Measurements from ENCODE around the gene POLD4. TPM values are rescaled to one million over a fixed set of nuclear protein-coding genes. Genes with fewer than 3 reads are reported as not detected.

The POLD4 gene
- total RNA-seq, 2 experiments from 2014 or later: 153 to 171 TPM

DNA sequence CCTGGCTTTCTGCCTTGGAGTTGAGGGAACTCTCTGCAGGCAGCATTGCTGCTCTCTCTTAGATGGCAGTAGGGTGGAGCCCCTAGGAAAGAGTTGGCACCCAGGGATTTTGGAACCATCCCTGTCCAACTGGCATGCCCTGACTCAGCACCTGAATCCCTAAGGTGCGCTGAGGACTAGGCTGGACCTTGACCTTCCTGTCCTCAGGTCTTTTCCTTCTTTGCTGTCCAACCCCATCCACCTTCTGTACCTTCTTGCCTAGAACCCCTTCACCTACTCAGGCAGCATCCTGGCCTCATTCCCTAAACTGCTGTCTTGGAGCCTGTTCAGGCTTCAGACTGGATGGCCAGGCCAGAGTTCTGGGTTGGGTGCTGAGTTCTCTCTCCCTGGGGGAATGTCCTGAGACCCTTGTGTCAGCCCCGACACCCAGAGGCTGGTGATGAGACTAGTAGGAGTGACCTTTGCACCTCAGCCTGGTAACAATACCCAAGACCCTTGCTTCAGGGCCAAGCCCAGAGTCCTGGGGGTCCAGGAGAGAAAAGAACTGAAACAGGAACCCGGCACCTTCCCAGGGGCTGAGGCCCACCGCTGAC is 2.5 kb upstream of the POLD4 start:
- H2AFZ ChIP-seq (ENCODE audit: low read length): no peak overlapping the region
- H3K36me3 ChIP-seq (ENCODE audit: insufficient read depth, low read length): peaks cover 8% of the 10 kb centered on the region; the same call in 1 of the 2 replicates
- intact Hi-C loops (cut with micrococcal nuclease; ENCODE audit: unreplicated experiment): loop anchor here (10.0 kb wide), 1 partner anchor 229 kb away; the partner anchor contains the start of gene GSTP1
- peak overlapping the region; percentile 70 for H3K4me3 ChIP-seq (ENCODE audit: low read depth, low read length, poor library complexity, severe bottlenecking)
- no TSS peak for BruUV-seq (replicated peaks)
- TF ChIP-seq CTCF (conservative IDR thresholded peaks at IDR 0.05; ENCODE audit: low read length) (no peak), EZH2phosphoT487 (IDR thresholded peaks at IDR 0.05; ENCODE audit: borderline replicate concordance, low read depth, low read length) (no peak)
- H3K9me2 ChIP-seq (ENCODE audit: insufficient read depth, low read length): no peaks in the 10 kb centered on the region
- no peak for DNase-seq (ENCODE audit: low spot score)
- POLR2A ChIA-PET: interaction anchor here (0.6 to 9.3 kb wide), 10 partner anchors 24 to 887 kb away, joined by 3 to 106 read pairs (median 4); partner anchors contain the start of genes DPP3, PPP1CA and RAD9A
- no peaks in the 10 kb centered on the region for H3K9me3 ChIP-seq (ENCODE audit: low read length)
- CTCF ChIA-PET (ENCODE audit: unreplicated experiment): interaction anchor here (0.6 to 7.3 kb wide), 8 partner anchors 10 to 275 kb away, joined by 3 to 136 read pairs (median 6); partner anchors contain the start of gene CLCF1
- H3K27ac ChIP-seq (ENCODE audit: low read depth, low read length, poor library complexity, severe bottlenecking): peak overlapping the region; percentile 93
- peaks cover 11% of the 10 kb centered on the region; the same call in 1 of the 2 replicates for H3K79me2 ChIP-seq (ENCODE audit: insufficient read depth, low read depth, low read length)
- H3K4me2 ChIP-seq (ENCODE audit: low read length): peak overlapping the region; percentile 96
- no peaks in the 10 kb centered on the region for H4K20me1 ChIP-seq (ENCODE audit: insufficient read depth, low read length)
- peaks cover 55% of the 10 kb centered on the region for H3K4me1 ChIP-seq (ENCODE audit: insufficient read depth, low read length, poor library complexity, severe bottlenecking)

DNA sequence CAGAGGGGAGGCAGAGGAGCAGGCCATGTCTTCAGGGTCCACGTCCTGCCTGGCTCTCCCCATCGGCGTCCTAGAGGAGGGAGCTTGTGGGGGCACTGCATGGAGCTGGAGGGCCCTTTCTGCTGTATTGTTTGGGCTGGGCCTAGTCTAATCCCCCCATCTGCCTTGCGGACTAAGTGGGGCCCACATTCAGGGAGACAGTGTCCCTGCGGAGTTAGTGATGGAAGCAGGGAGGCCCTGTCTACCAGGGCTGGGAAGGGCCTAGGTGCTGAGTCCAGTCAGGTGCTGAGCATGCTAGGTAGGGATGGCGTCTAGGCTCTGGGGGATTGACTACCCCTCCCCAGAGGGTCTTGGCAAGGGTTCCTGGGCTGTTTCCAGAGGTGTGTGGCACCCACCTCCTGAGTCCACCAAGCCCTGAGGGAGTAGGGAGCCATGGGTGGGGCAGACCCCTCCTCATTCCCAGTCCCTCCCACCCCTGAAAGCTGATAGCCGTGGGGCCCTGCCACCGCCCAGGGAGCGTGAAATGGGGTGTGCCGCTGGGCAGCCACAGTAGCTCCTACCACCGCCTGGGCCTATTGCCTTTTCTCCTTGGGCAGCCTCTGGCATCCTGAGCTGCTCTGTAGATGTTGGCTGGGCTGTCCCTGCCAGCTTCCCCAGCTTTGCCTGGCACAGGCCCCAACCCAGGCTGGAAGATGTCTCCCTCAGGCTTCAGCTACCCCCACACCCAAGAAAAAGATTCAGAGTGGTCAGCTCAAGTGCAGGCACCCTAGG is 1.9 kb upstream of the POLD4 start:
- CTCF ChIA-PET (ENCODE audit: unreplicated experiment): interaction anchor here (0.6 to 7.3 kb wide), 5 partner anchors 10 to 274 kb away, joined by 3 to 136 read pairs (median 6); no protein-coding TSS in a partner anchor
- intact Hi-C loops (cut with micrococcal nuclease; ENCODE audit: unreplicated experiment): loop anchor here (10.0 kb wide), 1 partner anchor 230 kb away; the partner anchor contains the start of gene GSTP1
- POLR2A ChIA-PET: interaction anchor here (0.6 to 9.3 kb wide), 12 partner anchors 24 to 886 kb away, joined by 3 to 106 read pairs (median 3); partner anchors contain the start of genes DPP3, PPP1CA and RAD9A
- Histone ChIP-seq H3K9me2 (ENCODE audit: insufficient read depth, low read length) (no peaks in the 10 kb centered on the region), H3K79me2 (ENCODE audit: insufficient read depth, low read depth, low read length) (peaks cover 11% of the 10 kb centered on the region; the same call in 1 of the 2 replicates), H3K4me2 (ENCODE audit: low read length) (peak overlapping the region; percentile 96), H3K4me1 (ENCODE audit: insufficient read depth, low read length, poor library complexity, severe bottlenecking) (peaks cover 62% of the 10 kb centered on the region), H2AFZ (ENCODE audit: low read length) (no peak overlapping the region), H3K4me3 (ENCODE audit: low read depth, low read length, poor library complexity, severe bottlenecking) (peak overlapping the region; percentile 70), H4K20me1 (ENCODE audit: insufficient read depth, low read length) (no peaks in the 10 kb centered on the region), H3K27ac (ENCODE audit: low read depth, low read length, poor library complexity, severe bottlenecking) (peak overlapping the region; percentile 93), H3K9me3 (ENCODE audit: low read length) (no peaks in the 10 kb centered on the region), H3K36me3 (ENCODE audit: insufficient read depth, low read length) (peaks cover 9% of the 10 kb centered on the region; the same call in 1 of the 2 replicates)
- TF ChIP-seq EZH2phosphoT487 (IDR thresholded peaks at IDR 0.05; ENCODE audit: borderline replicate concordance, low read depth, low read length) (no peak), CTCF (conservative IDR thresholded peaks at IDR 0.05; ENCODE audit: low read length) (no peak)
- BruUV-seq (replicated peaks): no TSS peak
- no peak for DNase-seq (ENCODE audit: low spot score)
